Gastrocnemius medialis (tissue), 4 donors: ENCODE measurements around the gene SYNRG. TPM values are rescaled to one million over a fixed set of nuclear protein-coding genes. Genes with fewer than 3 reads are reported as not detected.
"Not testable (repeated sequence)": the region's sequence is repeated elsewhere in the genome, so short reads cannot be mapped to it uniquely, and the experiment has no call there.

ENCODE experiments used
- ATAC-seq, 2 donors: fragments of 150-250 bp; one replicate each; pipeline ENCODE4 v1.9.1; 2016
- DNase-seq, 2 donors: peaks; one replicate each; pipeline ENCODE4 v3.0.0-alpha.2; 2019
- H3K27ac ChIP-seq, 4 donors: fragments of 200-600 bp; sonication (generic); 1 replicate in 1 of 4; 2 replicates in 3 of 4; pipeline ENCODE4 v1.5.1; 2016 to 2018; ENCODE audit warnings: mild to moderate bottlenecking in 2 of 4, moderate library complexity in 1 of 4
- H3K27me3 ChIP-seq, 3 donors: fragments of 200-600 bp; sonication (generic) in 2 of 3; 1 replicate in 1 of 3; 2 replicates in 2 of 3; pipeline versions ENCODE4 v1.5.1 to v1.6.0; 2016 to 2019; ENCODE audit warnings: mild to moderate bottlenecking in 1 of 3, moderate library complexity in 1 of 3
- H3K36me3 ChIP-seq, 2 donors: fragments of 200-600 bp; sonication (generic) in 1 of 2; one replicate each; pipeline ENCODE4 v1.5.1; 2017 to 2018
- H3K4me1 ChIP-seq, 2 donors: fragments of 200-600 bp; sonication (generic) in 1 of 2; one replicate each; pipeline ENCODE4 v1.5.1; 2016 to 2017; ENCODE audit warnings: mild to moderate bottlenecking in 2 of 2
- H3K4me3 ChIP-seq, 4 donors: fragments of 200-600 bp; sonication (generic) in 3 of 4; 1 replicate in 1 of 4; 2 replicates in 3 of 4; pipeline ENCODE4 v1.5.1; 2016 to 2019; ENCODE audit warnings: mild to moderate bottlenecking in 2 of 4
- H3K9me3 ChIP-seq, 3 donors: fragments of 200-600 bp; sonication (generic) in 2 of 3; 1 replicate in 1 of 3; 2 replicates in 2 of 3; pipeline ENCODE4 v1.5.1; 2016 to 2019
- CTCF ChIP-seq, 5 experiments: fragments of 450-650 bp in 3 of 5; fragments of 200-600 bp in 2 of 5; sonication (generic) in 2 of 5; IDR thresholded peaks in 4 of 5; conservative IDR thresholded peaks in 1 of 5; 1 replicate in 4 of 5; 2 replicates in 1 of 5; pipeline ENCODE4 v1.5.1; 2016 to 2019; ENCODE audit warnings: antibody characterized with exemption in 5 of 5, mild to moderate bottlenecking in 3 of 5, moderate library complexity in 3 of 5
- POLR2A ChIP-seq, 2 donors: fragments of 450-650 bp; IDR thresholded peaks; one replicate each; pipeline ENCODE4 v1.6.1; 2017; ENCODE audit warnings: antibody characterized with exemption in 2 of 2, mild to moderate bottlenecking in 2 of 2, moderate library complexity in 2 of 2
- in situ Hi-C, 4 donors: fragments of 200-750 bp; cut with MboI; loops; one replicate each; pipeline versions ENCODE4 v1.15.0 to v1.8.0; 2017; ENCODE audit warnings: low sequenced_read_pairs in 4 of 4
- intact Hi-C: fragments of 100-400 bp; cut with DNase I; formaldehyde crosslinking; loops from one replicate; pipeline ENCODE4 v1.15.1; 2023; ENCODE audit warnings: low total_unique reads
- total RNA-seq, 4 donors: library from RNA; depleted of rRNA; stranded (reverse); fragments of >200 nt; gene quantifications; one replicate each; pipeline versions ENCODE4 v1.1.0 to v1.2.3, GENCODE V29; 2016

The SYNRG gene
- total RNA-seq, 4 donors from 2014 or later = 16.0 to 25.0 (median 21.9) TPM

DNA sequence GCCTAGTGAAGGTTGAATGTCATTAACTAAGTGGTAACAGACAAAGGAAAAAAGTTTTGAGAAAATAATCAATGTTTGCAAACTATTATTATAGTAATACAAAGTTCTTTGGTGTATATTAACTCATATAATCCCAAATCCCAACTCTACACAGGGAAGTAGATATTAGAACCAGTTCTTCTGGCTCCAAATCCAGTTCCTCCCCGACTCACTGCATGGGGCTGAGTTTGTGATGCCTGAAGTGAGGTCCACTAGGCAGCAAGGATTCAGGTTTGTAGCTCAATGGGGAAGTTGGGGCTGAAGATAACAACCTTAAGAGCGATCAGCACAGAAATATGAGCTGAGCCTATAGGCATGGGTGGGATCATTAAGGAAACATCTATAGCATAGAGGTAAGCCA lies 5.6 kb upstream of the SYNRG start:
- Histone ChIP-seq H3K27ac (no peak overlapping the region), H3K9me3 (no peaks in the 10 kb centered on the region), H3K27me3 (no peaks in the 10 kb centered on the region), H3K4me1 (peaks cover 0 to 2% of the 10 kb centered on the region in 2 donors), H3K4me3 (no peak overlapping the region), H3K36me3 (peaks cover 0 to 63% of the 10 kb centered on the region in 2 donors)
- ATAC-seq (no peak), DNase-seq (no peak)
- TF ChIP-seq CTCF (IDR thresholded peaks at IDR 0.05 in 4 of 5, conservative IDR thresholded peaks at IDR 0.05 in 1 of 5) (no peak), POLR2A (IDR thresholded peaks at IDR 0.05) (no peak)
- in situ Hi-C loops (loop anchor here in 1 of 4 donors (25.0 kb wide), 1 partner anchor 1078 kb away; the partner anchor contains the start of genes GGNBP2, MYO19 and PIGW), intact Hi-C loops (no loop called here)

GRCh38 chr17:37614391-37614790 lies 5.2 kb upstream of the SYNRG start:
- DNase-seq = no peak
- peaks cover 0 to 3% of the 10 kb centered on the region in 2 donors for H3K4me1 ChIP-seq
- no peak overlapping the region for H3K27ac ChIP-seq
- peaks cover 0 to 58% of the 10 kb centered on the region in 2 donors for H3K36me3 ChIP-seq
- ATAC-seq = no peak
- H3K4me3 ChIP-seq = no peak overlapping the region
- TF ChIP-seq CTCF (IDR thresholded peaks at IDR 0.05 in 4 of 5, conservative IDR thresholded peaks at IDR 0.05 in 1 of 5) (no peak), POLR2A (IDR thresholded peaks at IDR 0.05) (no peak)
- no peaks in the 10 kb centered on the region for H3K27me3 ChIP-seq
- in situ Hi-C loops = loop anchor here in 1 of 4 donors (25.0 kb wide), 1 partner anchor 1077 kb away; the partner anchor contains the start of genes GGNBP2, MYO19 and PIGW
- intact Hi-C loops = no loop called here
- H3K9me3 ChIP-seq = no peaks in the 10 kb centered on the region

GRCh38 chr17:37610971-37611370 lies 1.8 kb upstream of the SYNRG start:
- no peak for TF ChIP-seq CTCF (IDR thresholded peaks at IDR 0.05 in 4 of 5, conservative IDR thresholded peaks at IDR 0.05 in 1 of 5)
- no peak for TF ChIP-seq POLR2A (IDR thresholded peaks at IDR 0.05)
- H3K36me3 ChIP-seq = peaks cover 0 to 26% of the 10 kb centered on the region in 2 donors
- peaks cover 22 to 27% of the 10 kb centered on the region in 2 donors for H3K4me1 ChIP-seq
- H3K27ac ChIP-seq = peak overlapping the region in 1 of 4 donors; percentile 98
- H3K4me3 ChIP-seq = no peak overlapping the region
- DNase-seq (no peak), ATAC-seq (no peak)
- H3K9me3 ChIP-seq = no peaks in the 10 kb centered on the region
- no peaks in the 10 kb centered on the region for H3K27me3 ChIP-seq
- intact Hi-C loops (no loop called here), in situ Hi-C loops (loop anchor here in 1 of 4 donors (25.0 kb wide), 1 partner anchor 1074 kb away; the partner anchor contains the start of genes GGNBP2, MYO19 and PIGW)

GRCh38 chr17:37610041-37610420 lies 813 bp upstream of the SYNRG start:
- ATAC-seq, H3K9me3 ChIP-seq, DNase-seq, H3K27me3 ChIP-seq, intact Hi-C loops: not testable (repeated sequence)
- Histone ChIP-seq H3K36me3 (peaks cover 0 to 21% of the 10 kb centered on the region in 2 donors), H3K27ac (peak overlapping the region; percentile 90 to 98 (median 91)), H3K4me3 (peak overlapping the region; percentile 79 to 98 (median 86)), H3K4me1 (peaks cover 28 to 30% of the 10 kb centered on the region in 2 donors)
- in situ Hi-C loops = loop anchor here in 1 of 4 donors (25.0 kb wide), 1 partner anchor 1073 kb away; the partner anchor contains the start of genes GGNBP2, MYO19 and PIGW

- H3K4me1 ChIP-seq = peaks cover 28 to 30% of the 10 kb centered on the region in 2 donors
- H3K27ac ChIP-seq = peak overlapping the region; percentile 90 to 98 (median 91)
- ATAC-seq = peak; percentile 29 to 46
- DNase-seq = no peak
- in situ Hi-C loops = loop anchor here in 1 of 4 donors (25.0 kb wide), 1 partner anchor 1071 kb away; the partner anchor contains the start of genes GGNBP2, MYO19 and PIGW
- H3K9me3 ChIP-seq = no peaks in the 10 kb centered on the region
- TF ChIP-seq CTCF (IDR thresholded peaks at IDR 0.05 in 4 of 5, conservative IDR thresholded peaks at IDR 0.05 in 1 of 5) = no peak
- no peak for TF ChIP-seq POLR2A (IDR thresholded peaks at IDR 0.05)
- intact Hi-C loops = loop anchor here (2.0 kb wide), 1 partner anchor 34 kb away; the partner anchor contains the start of gene DDX52
- H3K27me3 ChIP-seq = no peaks in the 10 kb centered on the region
- peaks cover 0 to 7% of the 10 kb centered on the region in 2 donors for H3K36me3 ChIP-seq
- H3K4me3 ChIP-seq = peak overlapping the region; percentile 79 to 98 (median 86)
Measured at GRCh38 chr17:37608351-37609169, 658 bp downstream of the SYNRG start.
